ENCODE measurements around the gene CREB5.

Gene CREB5

GRCh38 chr7:28695300-28696295, 283.3 kb downstream of the CREB5 start:
- DNase-seq, result no peak

GRCh38 chr7:28697913-28698563, 285.7 kb downstream of the CREB5 start:
- peak; percentile 77 for DNase-seq

GRCh38 chr7:28698840-28699239, 286.5 kb downstream of the CREB5 start:
- no peak for DNase-seq

- DNase-seq, result no peak
These were observed 287.8 kb downstream of the CREB5 start for GRCh38 chr7:28700096-28700495.

- peak; percentile 76 for DNase-seq
These were observed 288.5 kb downstream of the CREB5 start for GRCh38 chr7:28700790-28701203.

- peak; percentile 67 for DNase-seq
These were observed 289.4 kb downstream of the CREB5 start for GRCh38 chr7:28701731-28702130.

- no peak for DNase-seq
These were observed 289.9 kb downstream of the CREB5 start for GRCh38 chr7:28702171-28702570.

- no peak for DNase-seq
These were observed 290.9 kb downstream of the CREB5 start for GRCh38 chr7:28703037-28703765.

GRCh38 chr7:28704706-28705105, 292.4 kb downstream of the CREB5 start:
- DNase-seq, result no peak

GRCh38 chr7:28705350-28705749, 293.0 kb downstream of the CREB5 start:
- DNase-seq, result no peak

- DNase-seq, result no peak
These were observed 294.3 kb downstream of the CREB5 start for GRCh38 chr7:28706584-28706983.

- DNase-seq, result no peak
These were observed 295.0 kb downstream of the CREB5 start for GRCh38 chr7:28707291-28707690.

- DNase-seq, result peak; percentile 75
These were observed 296.0 kb downstream of the CREB5 start for GRCh38 chr7:28708033-28708951.

- no peak for DNase-seq
These were observed 297.4 kb downstream of the CREB5 start for GRCh38 chr7:28709748-28710147.

- no peak for DNase-seq
These were observed 298.8 kb downstream of the CREB5 start for GRCh38 chr7:28711114-28711513.

GRCh38 chr7:28714459-28715120, 302.3 kb downstream of the CREB5 start:
- DNase-seq, result no peak

- DNase-seq, result no peak
These were observed 305.2 kb downstream of the CREB5 start for GRCh38 chr7:28717445-28718054.

GRCh38 chr7:28718055-28718481, 305.8 kb downstream of the CREB5 start:
- DNase-seq, result no peak

GRCh38 chr7:28718545-28718944, 306.2 kb downstream of the CREB5 start:
- no peak for DNase-seq

- DNase-seq, result no peak
These were observed 310.4 kb downstream of the CREB5 start for GRCh38 chr7:28722684-28723083.

- no peak for DNase-seq
These were observed 311.0 kb downstream of the CREB5 start for GRCh38 chr7:28723336-28723735.
